A549 (cell line): ENCODE data around the gene RAB3D.

Source experiments
- CTCF ChIP-seq: fragments of >200 bp; sonication (Bioruptor Twin); formaldehyde crosslinking; IDR thresholded peaks from 3 replicates; pipeline ENCODE4 v1.5.1; 2016
- ELK1 ChIP-seq: fragments of 150-350 bp; IDR thresholded peaks from 2 replicates; pipeline ENCODE4 v1.6.1; 2014; ENCODE audit warnings: low read depth, mild to moderate bottlenecking, low read length
- HOXA7 ChIP-seq: fragments of 250-450 bp; sonication (Bioruptor Pico); IDR thresholded peaks from 2 replicates; pipeline ENCODE4 v1.5.0; 2020; ENCODE audit warnings: mild to moderate bottlenecking, moderate library complexity
- JUNB ChIP-seq: fragments of >200 bp; sonication (Bioruptor Twin); formaldehyde crosslinking; IDR thresholded peaks from 2 replicates; pipeline ENCODE4 v1.6.1; 2016
- KDM1A ChIP-seq: fragments of 200-600 bp; sonication (generic); IDR thresholded peaks from 2 replicates; pipeline ENCODE4 v1.6.1; 2016; ENCODE audit warnings: low read depth, mild to moderate bottlenecking
- POLR2A ChIP-seq: IDR thresholded peaks from 2 replicates; pipeline ENCODE4 v1.6.1; 2012; ENCODE audit warnings: mild to moderate bottlenecking, low read length
- SMC3 ChIP-seq: fragments of >200 bp; sonication (Bioruptor Twin); formaldehyde crosslinking; IDR thresholded peaks from 3 replicates; pipeline ENCODE4 v1.6.1; 2018; ENCODE audit warnings: inconsistent platforms
- ZNF302 ChIP-seq: fragments of 250-450 bp; sonication (Bioruptor Pico); IDR thresholded peaks from 2 replicates; pipeline ENCODE4 v1.9.0; 2021; ENCODE audit warnings: inconsistent platforms, mild to moderate bottlenecking, moderate library complexity

- no peak for TF ChIP-seq CTCF
- no peak for TF ChIP-seq SMC3
- TF ChIP-seq JUNB, result no peak
- TF ChIP-seq ZNF302 (CRISPR knock-in tag), result no peak
- no peak for TF ChIP-seq POLR2A
- no peak for TF ChIP-seq KDM1A
- no peak for TF ChIP-seq ELK1
- TF ChIP-seq HOXA7 (CRISPR knock-in tag), result no peak
Measured at GRCh38 chr19:11331502-11331901, 8.0 kb downstream of the RAB3D start.
